MM.1S (cell line): ENCODE results near the gene MAPKAPK3.

ENCODE experiments used
- DNase-seq: peaks from one replicate; pipeline ENCODE4 v3.0.0-alpha.2; 2015
- H2AFZ ChIP-seq: fragments of 300-600 bp; sonication (generic); 2 replicates; pipeline ENCODE4 v1.6.0; 2016; ENCODE audit warnings: antibody characterized with exemption, low read length
- H3F3A ChIP-seq: fragments of 300-600 bp; sonication (generic); 2 replicates; pipeline ENCODE4 v1.6.1; 2016; ENCODE audit warnings: mild to moderate bottlenecking, antibody characterized with exemption, low read length, moderate library complexity, mixed read lengths; ENCODE audit not compliant: insufficient read depth
- H3K27ac ChIP-seq: fragments of 300-600 bp; sonication (generic); 2 replicates; pipeline ENCODE4 v1.5.1; 2016; ENCODE audit warnings: mild to moderate bottlenecking, low read length
- H3K27me3 ChIP-seq: fragments of 300-600 bp; sonication (generic); replicated peaks from 2 replicates; pipeline ENCODE4 v1.6.0; 2016; ENCODE audit warnings: low read length; ENCODE audit not compliant: insufficient read depth
- H3K36me3 ChIP-seq: fragments of 300-600 bp; sonication (generic); replicated peaks from 2 replicates; pipeline ENCODE4 v1.6.1; 2016; ENCODE audit warnings: mild to moderate bottlenecking, low read length, mixed read lengths; ENCODE audit not compliant: insufficient read depth
- H3K4me1 ChIP-seq: fragments of 300-600 bp; sonication (generic); 2 replicates; pipeline ENCODE4 v1.6.1; 2016; ENCODE audit warnings: low read length, mixed read lengths
- H3K4me2 ChIP-seq: fragments of 300-600 bp; sonication (generic); 2 replicates; pipeline ENCODE4 v1.6.0; 2016; ENCODE audit warnings: low read depth, low read length
- H3K4me3 ChIP-seq: fragments of 300-600 bp; sonication (generic); 2 replicates; pipeline ENCODE4 v1.5.1; 2016; ENCODE audit warnings: low read length, mixed read lengths
- H3K79me2 ChIP-seq: fragments of 300-600 bp; sonication (generic); 2 replicates; pipeline ENCODE4 v1.6.1; 2016; ENCODE audit warnings: mixed run types, low read length, mixed read lengths
- H3K9ac ChIP-seq: fragments of 300-600 bp; sonication (generic); 2 replicates; pipeline ENCODE4 v1.6.1; 2016; ENCODE audit warnings: low read length, mixed read lengths
- H3K9me2 ChIP-seq: fragments of 300-600 bp; sonication (generic); replicated peaks from 2 replicates; pipeline ENCODE4 v1.6.1; 2016; ENCODE audit warnings: mild to moderate bottlenecking, low read length, mixed read lengths; ENCODE audit not compliant: insufficient read depth
- H3K9me3 ChIP-seq: fragments of 300-600 bp; sonication (generic); replicated peaks from 2 replicates; pipeline ENCODE4 v1.6.1; 2016; ENCODE audit warnings: mild to moderate bottlenecking, low read length, mixed read lengths; ENCODE audit not compliant: insufficient read depth
- H4K20me1 ChIP-seq: fragments of 300-600 bp; sonication (generic); 2 replicates; pipeline ENCODE4 v1.6.1; 2016; ENCODE audit warnings: mild to moderate bottlenecking, low read length, moderate library complexity, mixed read lengths; ENCODE audit not compliant: insufficient read depth
- CTCF ChIP-seq: fragments of 300-600 bp; sonication (generic); IDR thresholded peaks from 2 replicates; pipeline ENCODE4 v1.5.1; 2016; ENCODE audit warnings: antibody characterized with exemption, low read length, mixed read lengths
- EZH2 ChIP-seq: fragments of 300-600 bp; sonication (generic); optimal IDR thresholded peaks from 2 replicates; pipeline ENCODE3; 2017; ENCODE audit warnings: low read depth, mild to moderate bottlenecking, antibody characterized with exemption, low read length, mixed read lengths
- EZH2phosphoT487 ChIP-seq: fragments of 300-600 bp; sonication (generic); IDR thresholded peaks from 2 replicates; pipeline ENCODE4 v1.6.1; 2018; ENCODE audit warnings: antibody characterized with exemption, low read length

Gene MAPKAPK3

GRCh38 chr3:50633230-50633790, 16.4 kb downstream of the MAPKAPK3 start:
- Histone ChIP-seq H3K27ac (no peak overlapping the region), H3K79me2 (peaks cover 7% of the 10 kb centered on the region), H2AFZ (no peak overlapping the region), H3K9me2 (no peaks in the 10 kb centered on the region), H3K4me1 (no peaks in the 10 kb centered on the region), H3K36me3 (no peaks in the 10 kb centered on the region), H3K9me3 (no peaks in the 10 kb centered on the region), H3K9ac (no peak overlapping the region), H3K4me3 (no peak overlapping the region), H3K4me2 (no peak overlapping the region), H3F3A (no peaks in the 10 kb centered on the region), H4K20me1 (no peaks in the 10 kb centered on the region), H3K27me3 (no peaks in the 10 kb centered on the region)
- TF ChIP-seq EZH2 = no peak
- no peak for TF ChIP-seq CTCF
- no peak for TF ChIP-seq EZH2phosphoT487
- no peak for DNase-seq

GRCh38 chr3:50635066-50635465, 18.1 kb downstream of the MAPKAPK3 start:
- no peaks in the 10 kb centered on the region for H3K9me3 ChIP-seq
- no peak for DNase-seq
- no peaks in the 10 kb centered on the region for H4K20me1 ChIP-seq
- no peak overlapping the region for H3K4me3 ChIP-seq
- H3K27me3 ChIP-seq = no peaks in the 10 kb centered on the region
- no peaks in the 10 kb centered on the region; the same call in 1 of the 2 replicates for H3K79me2 ChIP-seq
- no peaks in the 10 kb centered on the region for H3K9me2 ChIP-seq
- no peak overlapping the region for H3K4me2 ChIP-seq
- H3K9ac ChIP-seq = no peak overlapping the region
- no peak overlapping the region for H3K27ac ChIP-seq
- TF ChIP-seq EZH2phosphoT487 = no peak
- TF ChIP-seq EZH2 = no peak
- no peak for TF ChIP-seq CTCF
- no peaks in the 10 kb centered on the region for H3K36me3 ChIP-seq
- no peaks in the 10 kb centered on the region for H3K4me1 ChIP-seq
- H3F3A ChIP-seq = no peaks in the 10 kb centered on the region
- no peak overlapping the region for H2AFZ ChIP-seq

GRCh38 chr3:50637011-50637410, 20.1 kb downstream of the MAPKAPK3 start:
- Histone ChIP-seq H4K20me1 (no peaks in the 10 kb centered on the region), H3K4me2 (no peak overlapping the region), H3K79me2 (no peaks in the 10 kb centered on the region; the same call in 1 of the 2 replicates), H3K4me1 (no peaks in the 10 kb centered on the region), H3K27ac (no peak overlapping the region), H3K4me3 (no peak overlapping the region), H3K27me3 (no peaks in the 10 kb centered on the region), H3K9me3 (no peaks in the 10 kb centered on the region), H3F3A (no peaks in the 10 kb centered on the region), H3K36me3 (no peaks in the 10 kb centered on the region), H2AFZ (no peak overlapping the region), H3K9ac (no peak overlapping the region), H3K9me2 (no peaks in the 10 kb centered on the region)
- TF ChIP-seq EZH2phosphoT487 = no peak
- TF ChIP-seq EZH2 = no peak
- no peak for TF ChIP-seq CTCF
- DNase-seq = no peak
